Urinary bladder (tissue), 4 donors: Measurements from ENCODE around the gene ANKRD63. TPM values are rescaled to one million over a fixed set of nuclear protein-coding genes. Genes with fewer than 3 reads are reported as not detected.

Source experiments
- DNase-seq: peaks from one replicate; pipeline ENCODE4 v3.0.0-alpha.2; 2015; ENCODE audit errors: extremely low spot score
- H3K27ac ChIP-seq: one replicate; pipeline ENCODE4 v1.5.1; 2013; ENCODE audit warnings: low read depth, mild to moderate bottlenecking, moderate library complexity
- H3K36me3 ChIP-seq: one replicate; pipeline ENCODE4 v1.6.1; 2013; ENCODE audit warnings: mild to moderate bottlenecking, moderate library complexity; ENCODE audit not compliant: insufficient read depth
- H3K4me1 ChIP-seq: one replicate; pipeline ENCODE4 v1.6.1; 2013; ENCODE audit warnings: mild to moderate bottlenecking, moderate library complexity; ENCODE audit not compliant: insufficient read depth
- H3K4me3 ChIP-seq: one replicate; pipeline ENCODE4 v1.5.1; 2013; ENCODE audit warnings: low read depth, low read length
- WGBS: extraction: QIAGEN DNeasy Blood & Tissue Kit; methylation state at CpG from one replicate; pipeline ENCODE4 v1.1.7; 2013; 5-methylcytosine and 5-hydroxymethylcytosine counted together
- polyA plus RNA-seq: library from polyadenylated mRNA; stranded (reverse); fragments of 200-250 nt; gene quantifications from one replicate; pipeline ENCODE4 v1.2.3, GENCODE V29; 2013
- total RNA-seq: library from RNA; depleted of rRNA; stranded (reverse); fragments of >200 nt; gene quantifications from one replicate; pipeline ENCODE4 v1.2.3, GENCODE V29; 2014
- donor health status: healthy with polysubstance abuse.
- donor health status: healthy.

The ANKRD63 gene
- total and polyA plus RNA-seq, 2 donors: not detected

DNA sequence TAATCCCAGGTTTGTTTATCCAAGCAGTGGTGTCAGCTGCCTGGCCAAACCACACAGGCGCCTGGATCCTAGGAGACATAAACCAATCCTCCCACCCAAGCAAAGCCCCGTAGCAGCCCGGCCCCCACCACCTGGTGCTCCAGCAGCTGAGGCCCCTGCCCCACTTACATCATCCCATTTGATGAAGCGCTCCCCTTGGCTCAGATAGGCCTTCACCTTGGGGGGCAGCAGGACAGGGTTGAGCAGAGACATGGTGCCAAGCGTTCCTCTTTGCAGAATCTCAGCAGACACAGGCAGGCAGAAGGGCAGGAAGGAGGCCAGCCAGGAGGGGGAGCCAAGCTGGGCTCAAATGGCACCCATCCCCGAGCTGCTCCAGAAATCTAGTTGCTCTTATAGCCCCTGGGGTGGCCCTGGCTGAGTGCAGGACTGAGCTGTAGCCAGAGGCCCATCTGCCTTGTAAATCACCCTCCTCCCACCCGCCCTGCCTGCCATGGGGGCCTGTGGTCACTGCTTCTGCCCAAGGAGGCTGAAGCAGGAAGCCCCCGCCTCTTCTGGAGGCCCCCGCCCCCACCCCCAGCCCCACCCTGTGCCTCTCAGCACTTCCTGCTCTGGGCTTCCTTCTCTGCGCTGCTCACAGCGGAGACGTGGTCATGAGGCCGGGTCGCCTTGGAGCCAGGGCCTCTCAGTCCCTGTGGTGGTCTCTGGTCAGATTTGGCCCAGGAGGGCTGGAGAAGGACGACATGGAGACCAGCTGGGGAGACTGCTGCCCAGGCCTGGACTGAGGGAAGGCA lies 24.8 kb upstream of the ANKRD63 start, which contains the start of gene PLCB2:
Gene PLCB2 (minus strand): TSS at position 515 of the 791 bp plus-strand sequence. CDS start 263 bp downstream, at position 252.
- Histone ChIP-seq H3K27ac (peak within 1 kb of the TSS; percentile 15), H3K36me3 (no peaks in the 10 kb centered on the region), H3K4me1 (no peaks in the 10 kb centered on the region), H3K4me3 (peak within 1 kb of the TSS; percentile 17)
- 49% methylated on average over 15 of the region's 15 CpGs for WGBS
- DNase-seq: no peak

DNA sequence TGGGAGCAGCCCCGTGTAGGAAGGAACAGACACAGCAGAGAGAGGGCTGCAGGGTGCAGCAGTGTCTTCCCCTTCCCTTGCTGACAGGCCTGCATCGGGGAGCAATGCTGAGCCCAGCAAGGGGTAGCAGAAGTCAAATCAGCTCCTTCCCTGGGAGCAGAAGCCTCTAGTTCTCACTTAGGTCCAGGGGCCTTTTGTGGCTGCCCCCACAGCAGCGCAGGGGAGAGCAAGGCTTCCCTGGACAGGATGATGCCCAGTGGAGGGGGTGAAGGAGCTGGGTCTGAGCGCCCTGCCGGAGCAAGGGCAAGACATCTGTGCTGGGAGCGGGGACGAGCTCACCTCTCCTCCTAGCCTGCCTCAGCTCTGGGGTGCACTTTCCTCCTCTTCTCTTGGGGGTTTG lies 24.0 kb upstream of the ANKRD63 start:
- H3K4me3 ChIP-seq: no peak overlapping the region
- DNase-seq: no peak
- WGBS: 69% methylated on average over 7 of the region's 7 CpGs
- no peak overlapping the region for H3K27ac ChIP-seq
- H3K4me1 ChIP-seq: no peaks in the 10 kb centered on the region
- no peaks in the 10 kb centered on the region for H3K36me3 ChIP-seq

DNA sequence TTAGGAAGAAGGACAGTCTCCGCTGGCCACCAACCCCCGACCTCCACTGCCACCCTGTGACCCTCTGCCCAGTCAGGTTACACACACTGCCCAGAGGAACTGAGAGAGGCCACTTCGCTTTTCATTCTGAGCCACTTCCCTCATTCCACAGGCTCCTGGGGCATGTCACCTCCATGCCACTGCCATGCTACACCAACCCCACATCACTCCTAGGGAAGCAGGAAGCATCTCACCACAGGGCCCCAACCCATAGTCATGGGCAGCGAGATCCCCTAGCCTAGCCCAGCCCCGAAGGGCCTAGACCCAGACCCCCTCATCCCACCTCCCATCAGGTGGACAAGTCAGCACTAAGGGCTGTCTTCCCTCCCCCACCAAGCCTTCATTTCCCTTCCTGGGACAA lies 23.5 kb upstream of the ANKRD63 start:
- WGBS: 90% methylated on average over 5 of the region's 5 CpGs
- H3K36me3 ChIP-seq: no peaks in the 10 kb centered on the region
- no peak for DNase-seq
- H3K4me1 ChIP-seq: no peaks in the 10 kb centered on the region
- no peak overlapping the region for H3K27ac ChIP-seq
- H3K4me3 ChIP-seq: no peak overlapping the region

DNA sequence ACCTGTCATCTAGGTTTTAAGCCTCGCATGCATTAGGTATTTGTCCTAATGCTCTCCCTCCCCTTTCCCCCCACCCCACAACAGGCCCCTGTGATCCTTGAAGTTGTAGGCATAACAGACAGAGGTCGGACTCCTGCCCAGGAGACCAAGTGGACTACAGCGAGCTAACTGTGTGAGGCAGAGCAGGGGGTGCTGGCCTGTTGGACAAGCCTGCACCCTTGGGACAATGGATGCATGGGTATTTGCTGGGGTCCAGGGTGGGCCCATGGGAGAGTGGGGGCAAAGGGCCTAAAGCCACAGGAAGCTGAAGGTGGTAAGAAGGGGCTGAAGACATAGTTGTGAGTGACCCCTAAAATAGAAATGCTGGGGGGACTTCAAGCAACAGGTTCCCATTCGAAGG lies 22.4 kb upstream of the ANKRD63 start:
- no peak overlapping the region for H3K4me3 ChIP-seq
- H3K36me3 ChIP-seq: no peaks in the 10 kb centered on the region
- no peaks in the 10 kb centered on the region for H3K4me1 ChIP-seq
- WGBS: 94% methylated on average over 4 of the region's 4 CpGs
- DNase-seq: no peak
- no peak overlapping the region for H3K27ac ChIP-seq

DNA sequence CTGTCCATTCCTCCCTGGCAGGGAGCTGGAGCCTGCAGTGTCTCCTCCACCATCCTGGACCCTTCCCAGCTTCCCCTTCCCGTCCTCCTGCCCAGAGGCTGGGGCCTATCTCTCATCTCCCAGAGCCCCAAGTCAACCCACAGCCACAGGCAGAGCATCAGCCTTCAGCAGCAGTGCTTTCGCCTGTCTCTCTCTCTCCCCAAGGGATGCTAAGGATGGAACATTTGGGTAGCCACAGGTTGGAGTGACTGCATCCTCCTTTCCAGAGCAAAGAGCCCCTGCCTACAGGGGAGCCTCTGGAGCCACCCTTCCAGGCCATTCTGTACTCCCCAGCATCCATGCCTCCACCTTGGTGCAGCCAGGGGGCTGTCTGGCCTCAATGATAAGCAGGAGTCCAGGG lies 20.7 kb upstream of the ANKRD63 start:
- Histone ChIP-seq H3K36me3 (no peaks in the 10 kb centered on the region), H3K4me3 (no peak overlapping the region), H3K27ac (no peak overlapping the region), H3K4me1 (no peaks in the 10 kb centered on the region)
- no peak for DNase-seq
- 93% methylated on average over 2 of the region's 2 CpGs for WGBS

DNA sequence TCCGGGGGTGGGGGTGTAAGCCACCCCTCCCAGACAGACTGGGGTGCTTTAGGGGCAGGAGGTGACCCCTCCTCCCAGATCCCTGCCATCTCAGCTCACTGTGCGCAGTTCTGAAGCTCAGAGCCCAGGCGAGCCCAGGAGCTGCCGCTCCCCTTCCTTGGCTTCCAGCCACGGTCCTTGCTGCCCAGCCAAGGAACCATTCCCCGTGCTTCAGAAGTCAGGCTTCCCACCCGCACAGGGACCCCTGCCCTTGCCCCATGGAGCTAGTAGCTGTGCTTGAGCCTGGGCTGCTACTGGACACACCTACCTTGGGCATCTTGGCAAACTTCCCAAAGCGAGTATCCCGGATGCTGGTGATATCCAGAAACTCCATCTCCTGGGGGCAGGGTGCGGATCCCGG lies 20.1 kb upstream of the ANKRD63 start:
- Histone ChIP-seq H3K27ac (no peak overlapping the region), H3K4me1 (no peaks in the 10 kb centered on the region), H3K36me3 (no peaks in the 10 kb centered on the region), H3K4me3 (no peak overlapping the region)
- WGBS: 64% methylated on average over 11 of the region's 11 CpGs
- no peak for DNase-seq

DNA sequence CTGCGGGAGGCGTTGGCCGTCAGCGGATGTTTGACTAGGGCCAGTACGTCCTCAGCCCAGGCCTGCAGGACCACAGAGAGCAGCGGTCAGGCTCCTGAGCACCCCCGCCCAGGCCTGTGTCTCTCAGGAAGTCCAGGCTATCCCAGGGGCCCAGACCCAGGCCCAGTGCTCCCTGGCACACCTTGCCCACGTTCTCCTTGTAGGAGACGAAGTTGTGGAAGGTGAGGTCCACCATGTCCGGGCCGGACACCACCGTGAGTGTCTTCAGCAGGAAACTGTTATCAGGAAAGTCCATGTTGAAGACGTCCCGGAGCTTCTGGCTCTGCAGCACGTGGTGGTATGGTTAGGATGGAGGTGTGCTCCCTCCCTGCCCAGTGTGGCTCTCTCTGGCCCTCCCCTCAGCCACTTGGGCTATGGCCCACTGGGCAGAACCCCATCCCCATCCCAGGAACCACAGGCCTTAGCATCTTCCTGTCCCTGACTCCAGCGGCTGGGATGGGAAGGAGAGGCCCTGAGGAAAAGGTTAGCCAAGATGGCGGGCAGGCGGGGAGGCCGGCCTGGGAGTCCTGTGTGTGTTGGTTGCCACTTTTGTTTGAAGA lies 19.5 kb upstream of the ANKRD63 start:
- no peak for DNase-seq
- Histone ChIP-seq H3K4me3 (no peak overlapping the region), H3K36me3 (no peaks in the 10 kb centered on the region), H3K4me1 (no peaks in the 10 kb centered on the region), H3K27ac (no peak overlapping the region)
- WGBS: 95% methylated on average over 19 of the region's 19 CpGs

DNA sequence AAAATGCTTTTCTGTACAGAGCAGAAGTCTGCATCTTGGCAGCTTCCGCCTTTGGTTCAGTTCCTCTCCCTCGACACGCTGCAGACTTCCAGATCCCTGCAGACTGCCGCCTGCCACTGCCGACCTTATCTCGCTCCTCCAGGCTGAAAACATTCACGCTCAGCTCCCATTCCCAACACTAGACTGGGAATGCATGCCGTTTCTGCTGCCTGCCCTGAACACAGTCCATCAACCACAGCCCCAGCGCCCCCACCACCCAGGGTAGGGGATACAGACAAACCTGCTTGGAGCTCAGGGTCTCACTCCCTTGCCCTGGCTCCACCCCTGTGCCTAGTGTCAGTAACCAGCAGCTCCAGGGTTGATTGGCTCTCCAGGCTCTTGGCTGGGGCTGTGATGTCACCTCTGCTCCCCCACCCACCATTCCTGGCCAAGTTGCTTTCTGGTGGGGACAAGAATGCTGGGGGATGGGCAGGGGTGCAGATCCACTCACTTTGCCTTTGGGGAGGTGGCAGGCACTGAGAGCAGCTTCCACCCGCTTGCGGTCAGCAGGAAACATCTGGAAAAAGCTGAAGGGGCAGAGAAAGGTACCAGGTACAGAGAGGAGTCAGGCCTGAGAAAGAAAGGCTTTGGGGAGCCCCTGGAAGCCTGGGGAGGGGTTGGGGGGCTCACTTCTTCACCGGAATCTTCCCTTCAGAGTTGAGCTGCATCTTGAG lies 18.8 kb upstream of the ANKRD63 start:
- H3K4me3 ChIP-seq: no peak overlapping the region
- H3K4me1 ChIP-seq: no peaks in the 10 kb centered on the region
- 50% methylated on average over 12 of the region's 12 CpGs for WGBS
- no peak for DNase-seq
- H3K36me3 ChIP-seq: no peaks in the 10 kb centered on the region
- H3K27ac ChIP-seq: no peak overlapping the region

DNA sequence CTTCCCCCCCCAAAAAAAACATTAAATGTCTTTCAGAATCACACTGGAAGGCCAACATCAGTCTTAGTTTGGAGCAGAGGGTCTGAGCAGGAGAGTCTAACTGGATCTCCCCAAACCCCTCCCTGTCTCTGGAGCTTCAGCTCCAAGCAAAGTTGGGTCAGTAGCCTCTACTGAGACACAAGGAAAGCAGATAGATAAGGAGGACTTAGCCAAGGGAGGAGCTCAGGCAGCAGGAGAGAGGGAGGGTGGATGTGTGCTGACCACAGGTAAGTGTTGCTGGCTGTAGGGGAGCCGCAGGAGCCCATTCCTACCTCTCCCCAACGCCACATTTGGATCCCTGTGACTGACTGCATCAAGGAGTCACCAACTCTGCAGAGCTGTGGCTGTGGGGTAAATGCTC lies 17.9 kb upstream of the ANKRD63 start:
- no peak for DNase-seq
- Histone ChIP-seq H3K4me3 (no peak overlapping the region), H3K4me1 (no peaks in the 10 kb centered on the region), H3K36me3 (no peaks in the 10 kb centered on the region), H3K27ac (no peak overlapping the region)
- 96% methylated on average over 2 of the region's 2 CpGs for WGBS

DNA sequence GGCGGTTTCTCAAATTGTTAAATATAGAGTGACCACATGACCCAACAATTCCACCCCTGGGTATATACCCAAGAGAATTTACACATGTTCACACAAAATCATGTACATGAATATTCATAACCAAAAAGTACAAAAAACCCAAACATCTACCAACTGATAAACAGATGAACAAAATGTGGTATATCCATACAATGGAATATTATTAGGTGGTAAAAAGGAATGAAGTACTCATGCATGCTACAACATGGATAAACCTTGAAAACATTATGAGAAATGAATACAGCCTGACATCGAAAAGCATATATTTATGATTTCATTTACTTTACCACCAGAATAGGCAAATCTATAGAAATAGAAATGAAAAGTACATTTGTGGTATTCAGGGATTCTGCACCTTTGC lies 17.5 kb upstream of the ANKRD63 start:
- H3K27ac ChIP-seq: no peak overlapping the region
- 100% methylated on average over 2 of the region's 2 CpGs for WGBS
- H3K4me1 ChIP-seq: no peaks in the 10 kb centered on the region
- no peak for DNase-seq
- no peak overlapping the region for H3K4me3 ChIP-seq
- H3K36me3 ChIP-seq: no peaks in the 10 kb centered on the region

DNA sequence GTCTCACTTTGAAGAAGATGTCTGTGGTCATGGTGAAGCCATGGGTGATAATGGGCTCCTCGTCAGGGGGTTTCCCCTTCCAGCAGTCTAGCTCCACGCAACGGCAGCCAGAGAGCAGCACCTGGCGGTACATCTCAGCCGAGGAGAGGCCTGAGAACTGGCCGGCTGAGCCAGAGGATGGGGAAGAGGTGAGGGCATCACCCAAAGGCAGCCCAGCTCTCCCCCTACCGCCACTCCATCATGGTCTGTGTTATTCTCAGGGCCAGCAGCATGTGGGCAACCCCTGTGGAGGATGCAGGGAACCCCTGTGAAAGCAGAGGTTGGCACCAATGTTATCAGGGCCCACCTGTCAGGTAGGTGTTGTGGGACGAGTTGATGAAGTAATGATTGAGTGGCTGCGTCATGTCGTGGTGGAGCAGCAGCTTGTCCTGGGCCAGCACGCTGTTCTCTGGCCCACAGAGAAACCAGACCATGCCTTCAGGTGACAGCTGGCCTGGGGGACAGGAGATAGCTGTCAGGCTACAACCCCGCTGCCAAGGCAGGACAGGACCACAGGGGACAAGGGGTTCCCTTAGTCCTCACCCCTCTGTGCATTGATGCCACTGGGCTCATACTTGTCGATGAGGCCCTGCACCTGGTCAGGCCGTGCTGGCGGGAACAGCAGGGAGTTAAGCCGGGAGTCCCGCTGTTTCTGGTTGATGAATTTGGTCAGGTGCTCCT lies 15.5 kb upstream of the ANKRD63 start:
- Histone ChIP-seq H3K4me1 (no peaks in the 10 kb centered on the region), H3K27ac (no peak overlapping the region), H3K4me3 (no peak overlapping the region), H3K36me3 (no peaks in the 10 kb centered on the region)
- no peak for DNase-seq
- 95% methylated on average over 17 of the region's 17 CpGs for WGBS

DNA sequence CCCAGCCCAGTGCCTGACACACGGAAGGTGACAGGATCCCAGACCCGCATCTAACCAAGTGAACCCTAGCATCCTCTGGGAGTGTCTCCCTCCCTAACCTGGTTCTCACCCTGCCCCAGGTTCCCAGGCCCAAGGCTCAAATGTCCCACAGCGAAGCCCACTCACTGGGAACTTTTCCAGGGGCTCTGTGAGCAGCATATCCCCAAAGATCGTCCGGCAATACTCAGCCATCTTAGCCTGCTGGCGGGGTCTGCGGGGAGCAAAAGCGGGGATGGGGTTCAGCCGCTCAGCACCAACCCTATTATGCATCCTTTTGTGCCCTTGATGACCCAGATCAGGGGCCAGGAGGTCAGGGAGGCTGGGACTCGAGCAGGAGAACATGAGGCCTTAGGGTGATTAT lies 14.5 kb upstream of the ANKRD63 start:
- Histone ChIP-seq H3K36me3 (no peaks in the 10 kb centered on the region), H3K4me1 (no peaks in the 10 kb centered on the region), H3K4me3 (no peak overlapping the region), H3K27ac (no peak overlapping the region)
- 96% methylated on average over 10 of the region's 10 CpGs for WGBS
- DNase-seq: no peak

DNA sequence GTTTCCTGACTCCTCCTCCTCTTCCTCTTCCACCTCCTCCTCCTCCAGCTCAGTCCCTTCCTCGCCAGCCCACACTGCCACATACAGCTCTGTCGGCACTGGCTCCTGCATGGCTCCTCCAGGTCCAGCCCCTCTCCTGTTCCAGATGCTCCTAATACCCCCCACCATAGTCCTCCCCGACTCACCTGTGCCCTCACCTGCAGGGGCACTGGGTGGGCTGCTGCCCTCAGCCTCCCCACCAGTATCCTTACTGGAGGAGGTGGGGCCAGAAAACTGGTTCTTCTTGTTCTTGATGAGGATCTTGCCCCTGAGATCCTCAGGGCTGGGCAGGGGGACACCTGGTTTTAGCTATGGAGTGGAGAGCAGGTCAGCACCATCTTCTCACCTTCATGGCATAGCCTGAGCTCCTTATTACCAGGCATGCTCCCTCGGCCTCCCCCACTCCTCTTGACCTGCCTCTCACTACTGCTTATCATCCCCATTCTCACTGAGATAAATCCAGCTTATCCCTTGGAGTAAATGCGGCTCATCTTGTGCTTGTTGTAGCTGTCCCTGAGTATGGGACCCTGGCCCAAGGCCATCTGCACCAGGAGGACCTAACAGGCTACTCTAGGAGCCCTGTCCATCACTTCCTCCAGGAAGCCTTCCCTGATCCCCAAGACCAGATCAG lies 13.8 kb upstream of the ANKRD63 start:
- Histone ChIP-seq H3K36me3 (no peaks in the 10 kb centered on the region), H3K4me3 (no peak overlapping the region), H3K4me1 (no peaks in the 10 kb centered on the region), H3K27ac (no peak overlapping the region)
- DNase-seq: no peak
- 82% methylated on average over 5 of the region's 5 CpGs for WGBS
